Activated T-cell treated with anti-CD3 and anti-CD28 coated beads, Interleukin-2, amount 50 U/mL, for 1 hour (primary cell): ENCODE results near the gene HIVEP1.
A peak's percentile ranks its signal among the peaks of the same experiment; 100 is the strongest.

Source experiments
- DNase-seq: peaks from one replicate; pipeline ENCODE4 v3.0.0-alpha.2; 2020

Gene HIVEP1

DNA sequence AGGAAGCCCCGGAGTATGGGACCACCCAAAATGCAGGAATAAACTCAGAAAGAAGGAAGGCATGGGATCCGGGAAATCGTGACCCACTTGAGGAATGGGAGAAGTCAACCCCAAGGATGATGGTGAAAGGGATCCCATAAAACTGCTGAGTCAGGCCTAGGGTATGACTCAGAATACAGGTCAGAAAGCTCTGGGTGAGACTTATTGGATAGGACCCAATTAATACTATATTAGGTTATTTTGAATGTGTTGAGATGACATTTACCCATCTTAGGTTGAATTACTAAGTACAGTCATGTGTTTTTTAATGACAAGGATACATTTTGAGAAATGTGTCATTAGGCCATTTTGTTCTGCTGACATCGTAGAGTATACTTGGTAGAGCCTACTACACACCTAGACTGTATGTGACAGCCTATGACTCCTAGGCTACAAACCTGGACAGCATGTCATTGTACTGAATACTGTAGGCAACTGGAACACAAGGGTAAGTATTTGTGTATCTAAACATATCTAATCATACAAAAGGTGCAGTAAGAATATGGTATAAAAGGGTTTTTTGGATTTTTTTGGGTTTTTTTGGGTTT, 17.1 kb upstream of the HIVEP1 start:
- no peak for DNase-seq

DNA sequence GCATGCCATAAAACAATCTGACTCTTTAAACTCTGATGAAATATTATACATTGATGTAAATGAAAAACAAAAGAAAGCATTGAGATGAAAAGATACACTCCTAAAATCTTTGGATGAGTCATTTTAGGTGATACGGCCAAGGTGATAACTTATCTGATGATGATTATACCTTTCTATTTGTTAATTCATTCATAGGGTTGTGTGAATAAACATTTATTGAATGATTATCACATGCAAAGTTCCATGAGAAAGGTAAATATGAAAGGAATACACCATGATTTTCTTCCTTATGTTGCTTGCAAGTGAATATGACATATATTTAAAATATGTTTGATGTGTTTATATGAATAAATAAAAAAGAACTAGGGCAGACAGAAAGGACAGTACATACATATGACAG, 15.4 kb upstream of the HIVEP1 start:
- DNase-seq, result no peak

DNA sequence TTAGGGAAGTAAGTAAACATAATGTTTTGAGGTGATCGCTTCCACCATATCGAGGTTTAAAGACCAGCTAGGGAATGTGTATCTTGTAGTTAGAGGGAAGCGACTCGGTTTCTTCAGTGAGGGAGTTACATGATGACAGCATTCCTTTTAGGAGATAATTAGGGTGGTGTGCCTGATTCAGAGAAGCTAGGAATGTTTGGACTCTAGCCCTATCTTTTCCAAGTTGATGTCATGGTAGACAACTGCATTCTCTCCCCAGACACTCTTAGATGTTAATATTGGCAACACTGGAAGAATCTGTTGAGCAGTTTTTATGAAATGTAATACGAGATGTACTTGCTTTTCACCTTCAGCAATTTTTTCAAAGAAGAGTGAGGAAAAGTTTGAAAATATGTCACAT, 12.9 kb upstream of the HIVEP1 start:
- DNase-seq, result no peak

DNA sequence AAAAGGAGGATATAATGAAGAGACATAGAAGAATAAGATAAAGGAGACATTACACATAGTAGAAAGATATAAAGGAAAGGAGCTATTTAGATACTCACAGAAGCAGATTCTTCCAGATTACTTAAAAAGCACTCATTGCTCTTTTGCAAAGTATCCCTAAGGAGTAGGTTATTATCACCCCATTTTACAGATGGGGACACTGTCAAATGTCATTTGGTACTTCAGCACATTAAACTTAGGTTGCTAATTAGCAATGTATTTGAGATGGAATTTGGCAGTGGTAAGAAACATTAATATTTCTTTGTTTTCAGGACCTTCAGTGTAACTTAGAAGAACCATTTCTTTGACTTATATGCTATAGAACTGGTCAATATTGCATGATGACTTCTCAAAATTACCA, 11.9 kb upstream of the HIVEP1 start:
- no peak for DNase-seq

DNA sequence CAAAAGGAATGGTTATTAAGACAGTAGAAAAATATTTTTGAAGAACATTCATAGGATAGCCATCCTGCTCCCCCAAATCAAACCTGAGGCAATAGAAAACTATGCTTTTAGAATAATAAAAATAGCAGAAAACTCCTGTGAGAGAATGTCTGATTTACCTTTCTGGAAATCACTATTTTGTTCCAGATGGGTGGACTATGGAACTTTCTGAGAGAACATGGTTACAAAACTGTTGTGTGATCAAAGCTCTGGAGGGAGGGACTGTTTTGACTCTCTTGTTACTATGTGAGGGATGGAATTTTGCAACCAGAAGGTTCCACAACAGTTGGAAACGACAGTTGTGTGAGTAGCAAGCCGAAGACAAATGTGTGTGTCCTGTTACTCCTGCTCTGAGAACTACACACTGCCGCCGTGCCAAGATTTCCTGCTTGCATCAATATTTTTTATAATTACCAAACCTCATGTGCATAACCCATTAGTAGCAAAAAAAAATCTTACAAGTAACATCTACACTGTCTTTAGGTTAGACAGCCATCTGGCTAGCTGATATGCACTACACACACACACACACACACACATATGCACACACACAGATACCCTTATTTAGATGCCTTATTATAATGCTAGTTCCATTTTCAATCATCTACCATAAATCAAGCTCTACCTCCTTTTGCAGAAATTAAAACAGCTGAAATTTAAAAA, 11.0 kb upstream of the HIVEP1 start:
- DNase-seq, result no peak

DNA sequence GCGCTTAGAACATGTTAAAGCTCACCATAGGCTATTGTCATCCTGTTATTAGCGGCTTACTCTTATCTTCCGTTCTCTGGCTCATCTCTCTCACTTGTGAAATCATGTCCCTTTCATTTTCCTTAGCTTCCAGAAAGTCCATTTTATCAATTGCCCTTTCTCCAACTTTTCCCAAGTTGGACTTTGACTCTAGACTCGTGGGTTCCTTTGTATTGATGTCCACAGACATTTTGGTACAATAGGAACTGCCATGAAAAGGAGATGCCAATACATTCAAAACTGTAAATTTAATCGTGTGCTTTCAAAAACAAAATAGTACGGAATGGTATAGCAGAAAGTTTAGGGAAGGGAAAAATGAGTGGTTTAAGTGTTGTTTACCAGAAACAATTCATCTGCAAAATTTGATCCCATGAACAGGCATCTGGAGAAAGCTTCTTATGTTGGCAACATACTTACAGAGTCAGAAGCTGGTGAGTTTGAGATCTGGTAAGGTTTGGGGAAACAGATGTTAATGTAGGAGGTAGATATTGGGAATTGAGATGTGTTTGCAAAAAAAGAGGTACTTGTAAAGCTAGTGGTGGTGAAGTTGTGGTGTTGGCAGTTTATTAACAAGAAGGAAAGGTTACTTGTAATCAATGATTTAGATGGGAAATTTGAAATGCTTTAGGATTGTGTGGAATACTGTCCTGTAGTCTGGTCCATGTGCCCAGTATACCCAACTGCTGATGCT, 10.2 kb upstream of the HIVEP1 start:
- no peak for DNase-seq

DNA sequence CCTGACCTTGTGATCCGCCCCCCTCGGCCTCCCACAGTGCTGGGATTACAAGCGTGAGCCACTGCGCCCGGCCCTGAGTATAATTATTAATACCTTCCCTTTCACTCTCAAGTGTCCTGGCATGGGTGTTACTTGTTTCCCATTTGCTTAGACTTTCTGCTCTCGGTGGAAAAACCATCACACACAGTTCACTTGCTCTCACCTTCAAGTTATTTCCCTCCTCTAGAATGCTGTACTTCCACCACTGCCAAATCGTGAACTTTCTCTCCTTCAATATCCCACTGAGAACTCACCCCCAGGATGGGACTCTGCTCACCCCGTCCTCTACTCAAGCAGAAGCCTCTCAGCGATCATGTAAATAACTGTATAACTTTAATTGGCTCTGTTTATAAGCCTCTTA, 4.6 kb upstream of the HIVEP1 start:
- DNase-seq, result no peak

DNA sequence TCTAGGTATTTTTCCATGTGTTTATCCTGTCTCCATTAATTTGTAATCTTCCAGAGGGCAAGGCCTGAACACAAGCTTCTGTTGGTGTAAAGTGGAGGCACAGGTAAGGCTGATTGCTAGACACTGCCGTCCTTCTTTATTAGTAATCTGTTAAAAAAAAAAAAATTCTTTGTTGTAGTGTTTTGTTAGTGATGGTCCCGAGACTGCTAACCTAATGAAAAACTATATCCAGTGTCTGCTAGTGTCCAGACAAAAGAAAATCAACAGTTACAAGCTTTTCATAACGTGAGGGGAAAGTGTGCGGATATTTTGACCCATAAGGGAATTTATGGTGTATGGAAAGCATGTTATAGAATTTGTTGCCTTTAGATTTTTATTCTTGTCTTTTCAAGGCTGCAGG, 4.2 kb upstream of the HIVEP1 start:
- DNase-seq, result no peak

DNA sequence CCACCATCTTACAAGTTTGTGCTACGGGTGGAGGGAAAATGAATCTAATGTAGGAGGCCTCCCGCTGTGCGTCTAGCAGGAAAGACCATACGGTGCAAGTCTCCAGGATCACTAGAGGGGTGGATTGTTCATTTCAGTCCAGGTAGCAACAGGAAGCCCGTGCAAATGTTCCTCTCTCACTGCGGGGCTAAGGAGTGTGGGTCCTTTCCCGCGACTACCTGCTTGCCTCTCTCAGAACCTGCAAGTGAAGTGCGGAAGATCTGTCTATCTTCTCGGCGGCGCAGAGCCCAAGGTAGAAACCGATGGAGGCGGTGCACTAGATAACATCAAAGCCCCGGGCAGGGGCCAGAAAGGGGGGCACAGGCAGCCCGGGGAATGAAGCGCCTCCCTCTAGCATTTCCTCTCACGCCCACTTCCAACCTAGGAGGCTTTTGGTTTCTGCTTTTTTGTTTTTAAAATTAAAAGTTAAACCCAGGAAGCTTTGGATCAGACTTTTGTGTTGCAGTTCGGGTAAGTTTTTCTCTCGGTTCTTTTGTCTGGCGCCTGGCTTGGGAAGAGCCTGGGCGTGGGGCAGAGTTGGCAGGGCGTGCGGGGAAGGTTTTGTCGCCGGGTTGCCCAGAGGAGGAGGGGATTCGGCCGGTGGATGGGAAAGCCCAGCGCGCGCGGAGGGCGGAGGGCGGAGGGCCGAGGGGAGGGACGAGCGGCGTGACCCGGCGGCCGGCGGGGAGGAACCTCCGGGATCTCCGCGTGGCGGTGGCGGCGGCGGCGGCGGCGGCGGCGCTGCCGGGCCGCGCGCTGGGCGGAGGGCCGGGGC, 3.5 kb upstream of the HIVEP1 start:
- peak; percentile 83 for DNase-seq

DNA sequence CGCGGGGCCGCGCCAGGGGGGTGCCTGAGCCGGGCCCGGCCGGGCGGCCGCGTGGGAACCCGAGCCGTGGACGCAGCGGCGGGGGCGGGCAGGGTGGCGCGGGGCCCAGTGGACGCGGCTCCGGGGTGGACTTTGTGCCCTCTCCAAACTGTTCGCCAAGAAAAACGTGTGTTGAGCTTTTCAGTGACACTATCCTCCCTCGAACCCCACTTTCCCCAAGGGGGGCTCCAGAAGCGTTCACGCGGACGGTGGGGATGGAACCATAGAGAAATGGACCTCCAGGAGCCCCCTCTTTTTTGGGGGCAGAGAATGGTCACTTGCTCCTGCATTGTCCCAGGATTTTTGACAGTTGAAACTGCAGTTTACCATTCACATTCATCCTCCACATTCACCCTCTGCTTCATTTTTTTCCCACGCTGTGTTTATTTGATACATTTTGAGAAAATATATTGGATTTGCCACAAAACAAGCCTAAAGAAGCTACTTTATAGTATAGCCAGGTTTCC, 2.9 kb upstream of the HIVEP1 start:
- DNase-seq, result no peak

DNA sequence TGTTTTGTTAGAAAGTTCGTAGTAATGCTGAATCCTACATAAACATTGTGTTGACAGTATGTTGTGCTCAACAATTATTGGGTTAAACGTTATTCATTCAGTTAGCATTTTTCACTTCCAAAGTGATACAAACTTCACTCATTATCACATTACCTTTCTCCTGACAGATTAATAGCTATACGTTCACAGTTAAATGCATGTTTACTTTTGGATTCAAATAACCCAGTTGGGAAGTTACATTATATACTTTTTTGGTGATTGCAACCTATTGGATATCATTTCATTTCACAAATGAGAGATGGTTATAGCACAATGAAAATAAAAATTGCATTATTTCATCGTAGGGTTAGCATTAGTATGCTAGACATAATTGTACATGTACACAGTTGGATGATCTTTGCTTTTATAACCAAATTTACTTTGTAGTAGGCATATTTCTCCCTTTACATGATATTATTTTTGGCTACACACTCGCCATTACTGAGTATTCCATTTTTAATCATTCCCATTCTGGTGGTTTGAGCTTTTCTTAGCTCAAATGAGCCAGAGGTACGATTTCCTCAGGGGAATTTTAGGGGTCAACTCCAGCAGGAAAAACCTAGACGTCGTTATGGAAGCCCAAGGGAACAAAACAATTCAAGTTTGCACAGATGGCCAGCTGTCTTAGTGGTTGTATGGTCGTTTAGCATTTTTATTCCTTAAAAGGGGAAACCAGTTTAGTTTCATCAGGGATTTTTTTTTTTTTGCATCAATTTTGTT, 2.1 kb upstream of the HIVEP1 start:
- no peak for DNase-seq

DNA sequence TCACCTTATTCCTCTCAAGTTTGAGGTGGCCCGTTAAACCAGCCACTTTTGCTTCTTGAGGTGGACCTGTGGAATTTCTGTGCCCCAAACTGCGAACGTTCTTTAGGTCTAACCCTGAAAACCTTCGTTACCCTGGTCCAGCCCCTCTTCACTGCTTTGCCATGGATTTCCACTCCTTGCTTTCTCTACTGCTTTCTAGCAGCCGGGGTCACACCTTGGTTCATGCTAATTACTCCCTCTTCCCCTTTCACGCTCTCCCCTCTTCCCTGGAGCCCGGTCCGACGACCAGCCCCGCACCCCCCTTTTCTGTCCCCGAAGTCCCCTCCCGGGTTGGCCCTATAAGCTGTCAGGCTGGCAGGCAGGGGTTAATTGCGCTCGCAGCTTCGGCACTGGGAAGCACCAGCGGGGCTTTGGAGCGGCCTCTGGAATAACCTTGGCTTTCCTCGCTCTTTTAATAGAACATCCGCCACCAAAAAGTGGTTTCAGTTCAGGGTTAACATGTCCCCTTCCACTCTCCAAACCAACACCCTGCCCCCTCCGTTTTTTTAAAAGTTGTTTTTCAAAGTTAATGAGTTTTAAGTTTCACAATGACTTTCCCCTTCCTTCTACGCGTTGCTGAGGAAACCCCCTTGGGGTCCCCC, 1.4 kb upstream of the HIVEP1 start:
- no peak for DNase-seq

DNA sequence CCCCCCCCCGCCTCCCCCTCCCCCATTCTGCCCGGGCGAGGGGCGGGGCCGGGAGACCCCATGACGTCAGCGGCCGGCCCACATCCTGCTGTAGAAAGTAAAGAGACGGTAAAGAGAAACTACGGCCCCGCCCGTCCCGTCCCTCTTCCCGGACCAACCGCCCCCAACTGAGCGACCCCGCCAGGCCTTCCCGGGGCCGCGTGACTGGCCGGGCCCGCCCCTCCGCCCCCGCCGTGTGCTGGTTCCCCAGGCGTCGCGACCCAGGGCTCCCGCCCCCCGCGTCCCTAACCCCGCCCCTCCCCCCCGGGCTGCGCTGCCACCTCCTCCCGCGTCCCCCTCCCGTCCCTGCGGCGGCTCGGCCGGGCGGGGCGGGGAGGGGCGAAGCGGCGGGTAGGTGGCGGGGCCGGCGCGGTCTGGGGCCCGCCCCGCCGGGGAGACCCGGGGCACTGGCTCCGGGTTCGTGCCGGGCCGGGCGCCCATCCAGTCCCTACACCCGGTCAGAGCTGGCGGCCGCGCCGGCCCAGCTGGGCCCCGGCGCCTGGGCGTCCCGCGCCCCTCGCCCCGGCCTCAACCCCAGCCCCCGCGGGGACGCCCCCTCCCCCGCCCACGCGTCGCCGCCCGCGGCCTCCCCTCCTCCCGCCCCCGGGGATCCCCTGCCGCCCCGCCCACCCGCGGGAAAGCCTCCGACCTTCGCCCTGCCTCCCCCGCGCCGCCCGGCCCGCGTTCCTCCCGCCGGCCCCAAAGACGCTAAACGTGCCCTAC, 655 bp upstream of the HIVEP1 start:
- peak; percentile 96 for DNase-seq

DNA sequence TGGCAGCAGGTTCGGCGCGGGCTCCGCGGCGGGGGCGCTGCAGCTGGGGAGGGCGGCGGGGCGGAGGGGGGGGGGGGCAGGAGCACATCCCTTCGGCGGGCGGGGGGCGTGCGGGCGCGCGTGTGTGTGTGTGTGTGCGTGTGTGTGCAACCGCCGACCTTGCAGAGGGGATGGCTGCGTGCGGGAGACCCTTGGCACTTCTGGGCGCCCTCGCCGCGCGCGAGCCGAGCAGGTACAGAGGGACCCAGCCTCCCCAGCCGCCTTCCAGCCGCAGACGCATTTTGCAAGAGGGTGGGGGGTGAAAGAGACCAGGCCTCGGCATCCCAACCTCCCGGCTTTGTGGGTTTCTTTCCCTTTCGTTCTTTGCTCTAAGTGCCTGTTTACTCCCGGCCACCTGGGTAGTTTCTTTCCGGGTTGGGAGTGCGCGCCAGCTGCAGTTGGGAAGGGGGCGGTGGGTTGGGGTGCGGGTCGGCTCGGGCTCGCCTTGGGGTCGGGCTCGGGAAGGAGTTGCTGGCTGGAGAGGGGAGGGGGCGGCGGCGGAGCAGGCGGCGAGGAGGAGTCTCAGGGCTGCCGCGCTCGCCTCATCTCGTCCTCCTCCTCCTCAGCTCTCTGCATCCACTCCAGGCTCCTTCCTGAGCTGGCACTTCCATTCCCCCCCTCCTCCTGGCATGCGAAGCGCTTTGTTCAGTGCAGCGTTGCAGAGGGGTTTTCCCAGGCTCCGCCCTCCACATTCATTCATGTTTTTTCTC, 620 bp downstream of the HIVEP1 start:
- DNase-seq, result peak; percentile 71

DNA sequence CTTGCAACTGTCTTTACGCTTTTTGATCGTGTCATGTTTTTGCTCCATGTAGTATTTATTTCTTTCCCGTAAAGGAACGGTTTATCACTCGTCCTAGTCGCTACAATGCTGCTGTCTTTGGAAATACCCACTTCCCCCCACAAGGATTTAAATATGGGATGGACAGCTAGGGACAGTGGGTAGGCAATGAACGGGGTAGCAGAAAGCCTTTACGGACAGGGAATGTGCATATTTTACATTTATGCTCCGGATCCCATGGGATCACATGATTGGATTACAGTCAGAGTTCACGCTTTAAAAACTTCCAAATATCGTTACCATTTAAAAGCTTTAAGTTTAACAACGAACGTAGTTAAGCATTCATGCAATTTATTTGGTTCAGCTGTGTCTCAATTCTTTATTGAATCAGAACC, 1.2 kb downstream of the HIVEP1 start:
- DNase-seq, result no peak

DNA sequence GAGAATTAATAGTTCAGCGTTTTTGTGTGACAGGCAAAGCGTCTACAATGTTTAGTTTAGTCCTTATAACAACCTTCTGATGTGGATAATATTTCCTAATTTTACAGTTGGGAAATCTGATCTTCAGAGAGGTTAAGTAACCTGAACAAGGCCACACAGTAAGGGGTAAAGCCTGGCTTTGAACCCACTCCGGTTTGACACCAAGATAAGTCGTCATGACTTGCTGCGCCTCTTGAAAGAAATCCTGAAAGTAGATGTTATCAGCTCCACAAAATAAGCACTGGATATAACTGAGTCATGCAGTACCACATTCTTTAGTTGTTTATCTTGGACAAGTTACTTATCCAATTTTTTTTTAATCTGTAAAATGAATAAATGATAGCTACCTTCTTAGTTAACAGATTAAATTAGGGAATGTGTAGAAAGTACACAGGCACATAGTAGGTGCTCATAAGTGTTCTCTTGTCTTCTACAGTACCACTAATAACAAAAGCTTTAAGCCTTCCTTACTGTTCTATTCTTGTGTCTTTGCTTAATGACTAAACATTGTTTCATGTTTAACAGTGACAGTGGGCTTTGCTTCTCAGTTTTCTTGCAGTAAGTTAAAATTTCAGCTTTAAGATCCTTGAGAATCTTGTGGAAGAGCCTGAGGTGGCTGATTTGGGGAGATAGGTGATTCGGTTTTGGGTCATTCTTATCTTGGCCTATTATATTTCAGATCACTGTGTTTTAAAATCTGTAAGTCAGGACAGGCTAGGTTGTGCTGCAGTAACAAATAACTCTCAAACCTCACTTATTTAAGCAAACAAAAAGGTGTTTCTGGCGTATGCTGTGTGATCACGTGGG, 2.1 kb downstream of the HIVEP1 start:
- no peak for DNase-seq

DNA sequence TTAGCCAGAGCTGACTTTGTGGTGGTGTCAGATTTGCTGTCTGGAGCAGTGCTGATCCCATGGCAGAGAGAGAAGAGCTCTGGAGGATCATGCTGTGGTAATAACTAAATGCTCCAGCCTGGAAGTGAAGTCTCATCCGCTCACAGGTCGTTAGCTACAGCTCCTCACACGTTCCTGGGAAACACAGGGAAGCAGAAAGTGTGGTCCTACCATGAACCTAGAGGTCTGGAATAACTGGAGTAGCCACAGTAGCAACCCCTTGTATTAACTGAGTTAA, 2.7 kb downstream of the HIVEP1 start:
- no peak for DNase-seq

DNA sequence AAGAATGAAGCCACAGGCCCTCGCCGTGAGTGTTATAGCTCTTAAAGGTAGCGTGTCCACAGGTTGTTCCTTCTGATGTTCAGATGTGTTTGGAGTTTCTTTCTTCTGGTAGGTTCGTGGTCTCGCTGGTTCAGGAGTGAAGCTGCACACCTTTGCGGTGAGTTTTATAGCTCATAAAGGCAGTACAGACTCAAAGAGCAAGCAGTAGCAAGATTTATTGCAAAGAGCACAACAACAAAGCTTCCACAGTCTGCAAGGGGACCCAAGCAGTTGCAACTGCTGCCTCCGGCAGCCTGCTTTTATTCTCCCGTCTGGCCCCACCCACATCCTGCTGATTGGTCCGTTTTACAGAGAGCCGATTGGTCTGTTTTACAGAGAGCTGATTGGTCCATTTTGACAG, 5.2 kb downstream of the HIVEP1 start:
- DNase-seq, result peak; percentile 43

DNA sequence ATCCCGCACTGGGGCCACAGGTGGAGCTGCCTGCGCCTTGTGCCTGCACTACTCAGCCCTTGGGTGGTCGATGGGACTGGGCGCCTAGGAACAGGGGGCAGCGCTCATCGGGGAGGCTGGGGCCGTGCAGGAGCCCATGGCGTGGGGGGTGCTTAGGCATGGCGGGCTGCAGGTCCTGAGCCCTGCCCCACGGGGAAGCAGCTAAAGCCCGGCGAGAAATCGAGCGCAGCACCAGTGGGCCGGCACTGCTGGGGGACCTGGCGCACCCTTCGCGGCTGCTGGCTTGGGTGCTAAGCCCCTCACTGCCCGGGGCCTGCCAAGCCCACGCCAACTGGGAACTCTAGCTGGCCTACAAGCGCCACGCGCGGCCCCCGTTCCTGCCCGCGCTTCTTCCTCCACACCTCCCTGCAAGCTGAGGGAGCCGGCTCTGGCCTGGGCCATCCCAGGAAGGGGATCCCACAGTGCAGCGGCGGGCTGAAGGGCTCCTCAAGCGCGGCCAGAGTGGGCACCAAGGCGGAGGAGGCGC, 5.8 kb downstream of the HIVEP1 start:
- no peak for DNase-seq
